HG03469 (cell line): ENCODE results near the gene ZFAND6.

Source experiments
- ATAC-seq: cut with Tn5 transposase; IDR thresholded peaks from one replicate; pipeline ENCODE4 v1.9.1; 2021; ENCODE audit warnings: mild to moderate bottlenecking, moderate library complexity, moderate number of reproducible peaks; ENCODE audit not compliant: unreplicated experiment

The ZFAND6 gene

GRCh38 chr15:80049046-80049445 is 10.4 kb upstream of the ZFAND6 start:
- no peak for ATAC-seq

- ATAC-seq: no peak
Observed at GRCh38 chr15:80052597-80053304, 6.7 kb upstream of the ZFAND6 start.

- ATAC-seq: no peak
Observed at GRCh38 chr15:80055933-80056332, 3.5 kb upstream of the ZFAND6 start.

- ATAC-seq: no peak
Observed at GRCh38 chr15:80058044-80058443, 1.4 kb upstream of the ZFAND6 start.

GRCh38 chr15:80059786-80060355 is 395 bp downstream of the ZFAND6 start:
- ATAC-seq: peak; percentile 5

GRCh38 chr15:80060356-80061006 is 1.0 kb downstream of the ZFAND6 start:
- no peak for ATAC-seq

GRCh38 chr15:80061582-80061981 is 2.1 kb downstream of the ZFAND6 start:
- ATAC-seq: no peak

- ATAC-seq: no peak
Observed at GRCh38 chr15:80066912-80067311, 7.4 kb downstream of the ZFAND6 start.

- ATAC-seq: no peak
Observed at GRCh38 chr15:80068578-80068977, 9.1 kb downstream of the ZFAND6 start.

- no peak for ATAC-seq
Observed at GRCh38 chr15:80070840-80071239, 11.4 kb downstream of the ZFAND6 start.

GRCh38 chr15:80071652-80072051 is 12.2 kb downstream of the ZFAND6 start:
- ATAC-seq: no peak

GRCh38 chr15:80072285-80072994 is 13.0 kb downstream of the ZFAND6 start:
- ATAC-seq: no peak

- no peak for ATAC-seq
Observed at GRCh38 chr15:80073197-80073596, 13.7 kb downstream of the ZFAND6 start.

- no peak for ATAC-seq
Observed at GRCh38 chr15:80076321-80077318, 17.1 kb downstream of the ZFAND6 start.

- ATAC-seq: no peak
Observed at GRCh38 chr15:80081390-80081789, 21.9 kb downstream of the ZFAND6 start.

GRCh38 chr15:80087104-80087503 is 27.6 kb downstream of the ZFAND6 start:
- ATAC-seq: no peak

- no peak for ATAC-seq
Observed at GRCh38 chr15:80090041-80090440, 30.6 kb downstream of the ZFAND6 start.

- ATAC-seq: no peak
Observed at GRCh38 chr15:80090879-80091503, 31.5 kb downstream of the ZFAND6 start.

GRCh38 chr15:80093854-80094418 is 34.5 kb downstream of the ZFAND6 start:
- no peak for ATAC-seq

GRCh38 chr15:80095511-80095910 is 36.0 kb downstream of the ZFAND6 start:
- ATAC-seq: no peak
